Stomach (tissue), 4 donors: ENCODE results near the gene PDE3B.

Experiments
- CTCF ChIP-seq, 7 experiments: fragments of 450-650 bp in 4 of 7; fragments of 200-600 bp in 3 of 7; sonication (generic) in 3 of 7; IDR thresholded peaks; one replicate each; pipeline ENCODE4 v1.5.1; 2016 to 2019; ENCODE audit warnings: antibody characterized with exemption in 7 of 7, control low read depth in 2 of 7, mild to moderate bottlenecking in 1 of 7
- POLR2A ChIP-seq, 4 donors: fragments of 450-650 bp; IDR thresholded peaks; one replicate each; pipeline ENCODE4 v1.6.1; 2016; ENCODE audit warnings: antibody characterized with exemption in 4 of 4, control low read depth in 2 of 4, mild to moderate bottlenecking in 1 of 4, moderate library complexity in 1 of 4
- POLR2AphosphoS5 ChIP-seq, 3 donors: sonication (generic); formaldehyde crosslinking; IDR thresholded peaks; one replicate each; pipeline ENCODE4 v1.6.1; 2016; ENCODE audit warnings: antibody characterized with exemption in 3 of 3

DNA sequence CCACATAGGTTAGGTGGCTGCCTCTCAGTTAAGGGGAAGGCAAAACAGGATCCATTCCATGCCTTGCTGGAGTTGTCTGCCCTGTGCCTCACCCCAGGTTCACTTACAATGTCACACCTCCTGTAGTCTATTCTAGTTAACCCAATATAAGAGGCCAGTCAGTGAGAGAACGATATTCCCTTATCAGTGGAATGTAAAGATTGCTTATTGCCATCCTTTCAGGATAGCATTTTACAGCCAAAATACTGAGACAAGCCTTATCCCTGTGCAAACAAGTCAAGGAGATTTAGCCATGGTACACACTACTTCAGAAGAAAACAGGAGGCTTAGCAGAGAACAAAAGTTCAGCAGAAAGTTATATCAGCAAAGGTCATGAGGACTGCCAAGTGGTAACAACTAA is 242.9 kb downstream of the PDE3B start:
- TF ChIP-seq POLR2A (IDR thresholded peaks at IDR 0.05): no peak
- no peak for TF ChIP-seq CTCF (IDR thresholded peaks at IDR 0.05)
- peak in 2 of 3 donors; percentile 60 to 63 for TF ChIP-seq POLR2AphosphoS5 (IDR thresholded peaks at IDR 0.05)
